SK-N-DZ (cell line): ENCODE measurements around the gene SPANXA1. TPM values are rescaled to one million over a fixed set of nuclear protein-coding genes. Genes with fewer than 3 reads are reported as not detected.
"Not testable (repeated sequence)": the region's sequence is repeated elsewhere in the genome, so short reads cannot be mapped to it uniquely, and the experiment has no call there.

Source experiments
- DNase-seq: peaks from one replicate; pipeline ENCODE4 v3.0.0-alpha.2; 2015; ENCODE audit warnings: low spot score
- polyA plus RNA-seq, 2 experiments: library from polyadenylated mRNA; depleted of rRNA; stranded (reverse); fragments of >200 nt; gene quantifications; 2 replicates each; pipeline ENCODE4 v1.2.3, GENCODE V29; 2014

The SPANXA1 gene, protein sequence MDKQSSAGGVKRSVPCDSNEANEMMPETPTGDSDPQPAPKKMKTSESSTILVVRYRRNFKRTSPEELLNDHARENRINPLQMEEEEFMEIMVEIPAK
- not detected in 2 replicates for polyA plus RNA-seq (2014; cell fraction: cytosol; rRNA removed)
- polyA plus RNA-seq (2014; cell fraction: nucleus; rRNA removed), result not detected in 2 replicates

DNA sequence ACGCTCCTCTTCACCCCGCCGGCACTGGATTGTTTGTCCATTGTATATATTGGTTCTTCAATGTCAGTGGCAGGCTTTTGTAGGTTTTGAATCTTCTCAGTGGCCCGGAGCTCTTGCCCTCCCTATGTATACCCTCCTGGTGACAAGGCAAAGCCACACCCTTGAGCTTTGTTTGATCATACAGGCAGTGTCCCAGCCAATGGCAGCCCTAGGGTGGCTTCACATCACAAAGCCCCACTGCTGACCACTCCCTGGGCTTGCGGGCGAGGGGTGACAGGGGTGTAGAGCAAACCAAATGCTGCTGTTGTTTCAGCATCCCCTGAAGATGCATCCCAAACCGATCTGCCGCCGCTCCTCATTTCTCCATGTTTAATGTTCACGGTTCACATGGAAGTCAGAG is at the start of gene SPANXA1:
SPANXA1 (minus strand) TSS at position 101 of the 400 bp plus-strand sequence; CDS start at position 41, 60 bp downstream.
- DNase-seq, result not testable (repeated sequence)

DNA sequence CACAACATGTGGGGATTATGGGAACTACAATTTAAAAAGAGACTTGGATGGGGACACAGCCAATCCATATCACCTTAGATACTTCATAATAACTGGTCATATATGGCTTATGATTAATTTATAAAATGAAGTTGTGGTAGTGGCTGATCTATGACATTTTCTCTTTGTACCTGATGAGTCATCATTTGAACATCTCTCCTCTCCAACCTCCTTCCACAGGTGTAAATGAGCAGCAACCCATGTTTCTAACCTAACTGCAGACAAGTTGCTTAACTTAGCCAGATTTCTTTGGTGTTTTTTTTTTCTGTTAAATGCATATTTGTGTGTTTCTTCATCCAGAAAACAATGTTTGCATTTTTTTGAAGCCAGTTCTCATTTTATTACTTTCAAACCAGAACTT is 47.6 kb upstream of the SPANXA1 start:
- DNase-seq, result no peak

DNA sequence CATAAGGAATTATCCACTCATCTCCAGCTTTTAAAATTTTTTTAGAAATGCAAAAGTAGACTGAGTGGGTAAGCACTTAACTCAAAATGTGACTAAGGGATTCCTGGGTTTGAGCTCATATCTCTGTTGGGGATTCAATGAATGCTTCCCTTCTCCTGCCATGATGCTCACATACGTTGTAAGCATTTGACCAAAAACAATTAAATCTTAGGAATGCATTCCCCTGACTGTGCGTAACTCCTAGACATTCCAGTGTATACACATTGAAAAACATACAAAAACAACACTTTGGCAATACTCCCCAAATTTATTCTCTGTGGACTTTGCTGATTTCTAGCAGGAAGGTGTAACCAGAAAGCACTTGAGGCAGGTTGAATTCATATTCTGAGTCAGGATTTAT is 34.8 kb upstream of the SPANXA1 start:
- no peak for DNase-seq

DNA sequence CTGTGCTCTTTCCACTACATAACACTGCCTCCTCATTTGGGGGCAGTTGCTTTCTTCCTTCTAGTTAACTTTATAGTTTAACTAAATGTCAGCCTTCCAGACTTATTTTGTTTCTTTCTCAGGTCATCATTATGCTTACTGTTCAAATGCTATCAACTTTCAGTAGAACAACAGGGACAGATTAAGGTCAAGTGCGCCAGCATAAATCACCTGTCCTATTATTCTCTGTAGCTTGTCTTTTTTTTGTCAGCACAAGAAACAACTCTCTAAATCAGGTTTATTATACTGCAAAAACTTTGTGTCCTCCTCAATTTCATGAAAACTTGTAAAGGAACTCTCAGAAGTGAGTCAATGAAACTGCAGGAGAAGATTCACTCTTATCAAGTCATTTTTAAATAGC is 24.6 kb upstream of the SPANXA1 start:
- no peak for DNase-seq

DNA sequence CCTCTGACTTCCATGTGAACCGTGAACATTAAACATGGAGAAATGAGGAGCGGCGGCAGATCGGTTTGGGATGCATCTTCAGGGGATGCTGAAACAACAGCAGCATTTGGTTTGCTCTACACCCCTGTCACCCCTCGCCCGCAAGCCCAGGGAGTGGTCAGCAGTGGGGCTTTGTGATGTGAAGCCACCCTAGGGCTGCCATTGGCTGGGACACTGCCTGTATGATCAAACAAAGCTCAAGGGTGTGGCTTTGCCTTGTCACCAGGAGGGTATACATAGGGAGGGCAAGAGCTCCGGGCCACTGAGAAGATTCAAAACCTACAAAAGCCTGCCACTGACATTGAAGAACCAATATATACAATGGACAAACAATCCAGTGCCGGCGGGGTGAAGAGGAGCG is 4.9 kb upstream of the SPANXA1 start, which contains the start of gene SPANXA2:
SPANXA2 (plus strand) TSS at position 301 of the 400 bp plus-strand sequence; CDS start at position 361, 60 bp downstream.
- not testable (repeated sequence) for DNase-seq

DNA sequence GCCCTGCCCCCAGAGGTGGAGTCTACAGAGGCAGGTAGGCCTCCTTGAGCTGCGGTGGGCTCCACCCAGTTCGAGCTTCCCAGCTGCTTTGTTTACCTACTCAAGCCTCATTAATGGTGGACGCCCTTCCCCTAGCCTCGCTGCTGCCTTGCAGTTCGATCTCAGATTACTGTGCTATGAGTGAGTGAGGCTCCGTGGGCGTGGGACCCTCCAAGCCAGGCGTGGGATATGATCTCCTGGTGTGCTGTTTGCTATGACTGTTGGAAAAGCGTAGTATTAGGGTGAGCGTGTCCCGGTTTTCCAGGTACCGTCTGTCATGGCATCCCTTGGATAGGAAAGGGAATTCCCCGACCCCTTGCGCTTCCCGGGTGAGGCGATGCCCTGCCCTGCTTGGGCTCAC is 42.0 kb downstream of the SPANXA1 start:
- not testable (repeated sequence) for DNase-seq
